Lower leg skin (tissue), 4 donors: ENCODE results near the gene BORCS5. TPM values are rescaled to one million over a fixed set of nuclear protein-coding genes. Genes with fewer than 3 reads are reported as not detected.

Source experiments
- DNase-seq, 2 donors: peaks; one replicate each; pipeline ENCODE4 v3.0.0-alpha.2; 2019; ENCODE audit warnings: low spot score in 2 of 2
- H3K4me3 ChIP-seq: fragments of 200-600 bp; sonication (generic); 2 replicates; pipeline ENCODE4 v1.5.1; 2017; ENCODE audit warnings: mild to moderate bottlenecking, low read depth; ENCODE audit not compliant: poor library complexity, severe bottlenecking
- CTCF ChIP-seq, 3 donors: fragments of 450-650 bp; IDR thresholded peaks; one replicate each; pipeline ENCODE4 v1.5.1; 2016; ENCODE audit warnings: antibody characterized with exemption in 3 of 3, mild to moderate bottlenecking in 3 of 3, moderate library complexity in 2 of 3
- POLR2A ChIP-seq, 2 donors: fragments of 450-650 bp; IDR thresholded peaks; one replicate each; pipeline ENCODE4 v1.6.1; 2016 to 2017; ENCODE audit warnings: antibody characterized with exemption in 2 of 2, mild to moderate bottlenecking in 1 of 2, moderate library complexity in 1 of 2
- WGBS, 2 donors: methylation state at CpG; one replicate each; pipeline ENCODE4 v1.1.5; 2018; 5-methylcytosine and 5-hydroxymethylcytosine counted together
- intact Hi-C: fragments of 100-400 bp; cut with DNase I; formaldehyde crosslinking; loops from one replicate; pipeline ENCODE4 v1.15.0; 2023; ENCODE audit warnings: low total_unique reads
- total RNA-seq, 4 donors: library from RNA; depleted of rRNA; stranded (reverse); fragments of >200 nt; gene quantifications; one replicate each; pipeline ENCODE4 v1.1.0, GENCODE V29; 2016

BORCS5 gene
- total RNA-seq, 4 donors from 2014 or later: 5.3 to 13.4 (median 10.1) TPM

- WGBS, 2 donors: 49 to 54% methylated on average over 11 of the region's 11 CpGs
- intact Hi-C loops: no loop called here
- H3K4me3 ChIP-seq: no peak overlapping the region
These were observed 148.9 kb downstream of the BORCS5 start for GRCh38 chr12:12505544-12506495.

GRCh38 chr12:12506496-12506890 lies 149.6 kb downstream of the BORCS5 start:
- DNase-seq: no peak
- no peak overlapping the region for H3K4me3 ChIP-seq
- 50 to 61% methylated on average over 3 of the region's 3 CpGs for WGBS, 2 donors
- TF ChIP-seq POLR2A (IDR thresholded peaks at IDR 0.05) (no peak), CTCF (IDR thresholded peaks at IDR 0.05) (no peak)
- intact Hi-C loops: no loop called here

More at GRCh38 chr12:12505544-12506495, 148.9 kb downstream of the BORCS5 start:
- peak in 1 of 2 donors; percentile 21 for DNase-seq
- TF ChIP-seq CTCF (IDR thresholded peaks at IDR 0.05): no peak
- no peak for TF ChIP-seq POLR2A (IDR thresholded peaks at IDR 0.05)

GRCh38 chr12:12507121-12507520 lies 150.2 kb downstream of the BORCS5 start:
- no peak for DNase-seq
- no peak overlapping the region for H3K4me3 ChIP-seq
- 83 to 86% methylated on average over 1 of the region's 1 CpG for whole genome bisulfite sequencing, 2 donors
- intact Hi-C loops: no loop called here
- TF ChIP-seq POLR2A (IDR thresholded peaks at IDR 0.05): no peak
- no peak for TF ChIP-seq CTCF (IDR thresholded peaks at IDR 0.05)

- no peak for TF ChIP-seq CTCF (IDR thresholded peaks at IDR 0.05)
- TF ChIP-seq POLR2A (IDR thresholded peaks at IDR 0.05): no peak
- WGBS, 2 donors: 91 to 92% methylated on average over 2 of the region's 2 CpGs
- no peak overlapping the region for H3K4me3 ChIP-seq
- intact Hi-C loops: no loop called here
- DNase-seq: no peak
These were observed 151.7 kb downstream of the BORCS5 start for GRCh38 chr12:12508612-12509011.

GRCh38 chr12:12510141-12510540 lies 153.3 kb downstream of the BORCS5 start:
- TF ChIP-seq CTCF (IDR thresholded peaks at IDR 0.05): no peak
- TF ChIP-seq POLR2A (IDR thresholded peaks at IDR 0.05): no peak
- WGBS, 2 donors: 96 to 97% methylated on average over 2 of the region's 2 CpGs
- H3K4me3 ChIP-seq: no peak overlapping the region
- intact Hi-C loops: no loop called here
- no peak for DNase-seq
